HCT116 (cell line): ENCODE measurements around the gene FIBCD1.

Experiments
- CTCF ChIP-seq, 3 experiments: fragments of 200-600 bp in 1 of 3; sonication (generic) in 1 of 3; IDR thresholded peaks in 2 of 3; conservative IDR thresholded peaks in 1 of 3; 2 replicates each; pipeline ENCODE4 v1.5.1; 2012 to 2017; ENCODE audit warnings: low read depth in 2 of 3, low read length in 2 of 3, antibody characterized with exemption in 1 of 3, borderline replicate concordance in 1 of 3, control low read depth in 1 of 3, mild to moderate bottlenecking in 1 of 3, mixed read lengths in 1 of 3, mixed run types in 1 of 3, moderate library complexity in 1 of 3; ENCODE audit not compliant: insufficient read depth in 1 of 3
- EZH2phosphoT487 ChIP-seq: fragments of 200-600 bp; IDR thresholded peaks from 2 replicates; pipeline ENCODE4 v1.6.1; 2018; ENCODE audit warnings: antibody characterized with exemption, borderline replicate concordance
- REST ChIP-seq: IDR thresholded peaks from 2 replicates; pipeline ENCODE4 v1.6.1; 2012; ENCODE audit warnings: low read depth
- TCF7L2 ChIP-seq: IDR thresholded peaks from 2 replicates; pipeline ENCODE4 v1.7.0; 2011; ENCODE audit warnings: borderline replicate concordance, inconsistent platforms; ENCODE audit not compliant: insufficient read depth, insufficient read length; ENCODE audit errors: extremely low read depth
- ZNF274 ChIP-seq: fragments of 200-500 bp; sonication (Bioruptor generic); IDR thresholded peaks from 2 replicates; pipeline ENCODE4 v1.6.1; 2014; ENCODE audit warnings: mild to moderate bottlenecking, low read depth, low read length, inconsistent platforms

- TF ChIP-seq EZH2phosphoT487 (no peak), CTCF (IDR thresholded peaks at IDR 0.05 in 2 of 3, conservative IDR thresholded peaks at IDR 0.05 in 1 of 3; ENCODE audit: borderline replicate concordance in 1 of 3, insufficient read depth in 1 of 3, low read depth in 2 of 3, low read length in 2 of 3) (no peak), ZNF274 (no peak), TCF7L2 (no peak), REST (no peak)
Measured at GRCh38 chr9:130895481-130896232, 43.4 kb downstream of the FIBCD1 start.
